SH-SY5Y (cell line): Measurements from ENCODE around the gene CAT.

Experiments
- GATA2 ChIP-seq: IDR thresholded peaks from 2 replicates; pipeline ENCODE4 v1.6.1; 2011; ENCODE audit warnings: mild to moderate bottlenecking, low read depth, low read length
- GATA3 ChIP-seq: IDR thresholded peaks from 2 replicates; pipeline ENCODE4 v1.6.1; 2011; ENCODE audit warnings: low read depth, mild to moderate bottlenecking, low read length, moderate library complexity

Gene CAT

GRCh38 chr11:34512840-34513681, 74.3 kb downstream of the CAT start:
- TF ChIP-seq GATA3 (no peak), GATA2 (no peak)

GRCh38 chr11:34513682-34514449, 75.1 kb downstream of the CAT start, which contains the start of gene ELF5:
Gene ELF5 (minus strand): TSS chr11:34513794. CDS start chr11:34505749, 8,045 bp downstream.
- TF ChIP-seq GATA2, result no peak
- no peak for TF ChIP-seq GATA3

- TF ChIP-seq GATA2 (no peak), GATA3 (no peak)
These were observed 75.9 kb downstream of the CAT start for GRCh38 chr11:34514597-34514996.

GRCh38 chr11:34516247-34517040, 77.7 kb downstream of the CAT start:
- no peak for TF ChIP-seq GATA3
- no peak for TF ChIP-seq GATA2

GRCh38 chr11:34519595-34520235, 81.0 kb downstream of the CAT start:
- TF ChIP-seq GATA3 (no peak), GATA2 (no peak)

GRCh38 chr11:34521265-34521664, 82.5 kb downstream of the CAT start:
- no peak for TF ChIP-seq GATA3
- no peak for TF ChIP-seq GATA2
